ENCODE results near the gene MAZ.
A peak's percentile ranks its signal among the peaks of the same experiment; 100 is the strongest.

The MAZ gene

GRCh38 chr16:29815793-29816693, 9.7 kb downstream of the MAZ start, which contains the start of gene PAGR1:
Gene PAGR1, plus strand, starts transcription at chr16:29816152. Its CDS starts 374 bp downstream, at chr16:29816526.
- peaks cover 20% of the 10 kb centered on the region for H3K36me3 ChIP-seq (ENCODE audit: control insufficient read depth, insufficient read depth, low read length)
- peaks cover 23% of the 10 kb centered on the region for H3K4me1 ChIP-seq (ENCODE audit: control insufficient read depth, insufficient read depth, low read length)
- WGBS, 2 experiments: 0% methylated on average over 70 of the region's 70 CpGs
- no peaks in the 10 kb centered on the region for H3K27me3 ChIP-seq (ENCODE audit: control insufficient read depth, insufficient read depth, low read length, poor library complexity, severe bottlenecking)
- peak within 1 kb of the TSS; percentile 82 for H3K27ac ChIP-seq (ENCODE audit: insufficient read depth, low read depth, low read length, poor library complexity, severe bottlenecking)
- no peaks in the 10 kb centered on the region for H3K9me3 ChIP-seq (ENCODE audit: control insufficient read depth, low read length)
- peak within 1 kb of the TSS; percentile 90 for H3K4me3 ChIP-seq (ENCODE audit: insufficient read depth, low read depth, low read length)

- Histone ChIP-seq H3K4me1 (ENCODE audit: control insufficient read depth, insufficient read depth, low read length) (peaks cover 23% of the 10 kb centered on the region), H3K9me3 (ENCODE audit: control insufficient read depth, low read length) (no peaks in the 10 kb centered on the region), H3K4me3 (ENCODE audit: insufficient read depth, low read depth, low read length) (peak overlapping the region; percentile 90), H3K27me3 (ENCODE audit: control insufficient read depth, insufficient read depth, low read length, poor library complexity, severe bottlenecking) (no peaks in the 10 kb centered on the region), H3K36me3 (ENCODE audit: control insufficient read depth, insufficient read depth, low read length) (peaks cover 20% of the 10 kb centered on the region), H3K27ac (ENCODE audit: insufficient read depth, low read depth, low read length, poor library complexity, severe bottlenecking) (peak overlapping the region; percentile 44)
- 2 to 5% methylated on average over 37 of the region's 37 CpGs for WGBS, 2 experiments
Observed at GRCh38 chr16:29816694-29817441, 10.5 kb downstream of the MAZ start.

- no peaks in the 10 kb centered on the region for H3K27me3 ChIP-seq (ENCODE audit: control insufficient read depth, insufficient read depth, low read length, poor library complexity, severe bottlenecking)
- WGBS, 2 experiments: 94 to 95% methylated on average over 4 of the region's 4 CpGs
- no peak overlapping the region for H3K27ac ChIP-seq (ENCODE audit: insufficient read depth, low read depth, low read length, poor library complexity, severe bottlenecking)
- H3K36me3 ChIP-seq (ENCODE audit: control insufficient read depth, insufficient read depth, low read length): peaks cover 20% of the 10 kb centered on the region
- H3K4me3 ChIP-seq (ENCODE audit: insufficient read depth, low read depth, low read length): no peak overlapping the region
- no peaks in the 10 kb centered on the region for H3K9me3 ChIP-seq (ENCODE audit: control insufficient read depth, low read length)
- H3K4me1 ChIP-seq (ENCODE audit: control insufficient read depth, insufficient read depth, low read length): peaks cover 20% of the 10 kb centered on the region
Observed at GRCh38 chr16:29818082-29818481, 11.8 kb downstream of the MAZ start.

- Histone ChIP-seq H3K4me1 (ENCODE audit: control insufficient read depth, insufficient read depth, low read length) (peaks cover 9% of the 10 kb centered on the region), H3K4me3 (ENCODE audit: insufficient read depth, low read depth, low read length) (no peak overlapping the region)
Observed at GRCh38 chr16:29819506-29819905, 13.2 kb downstream of the MAZ start.

GRCh38 chr16:29820271-29820701, 14.0 kb downstream of the MAZ start, which contains the start of gene MVP:
Gene MVP, plus strand, starts transcription at chr16:29820462. Its CDS starts 10,088 bp downstream, at chr16:29830550.
- Histone ChIP-seq H3K27me3 (ENCODE audit: control insufficient read depth, insufficient read depth, low read length, poor library complexity, severe bottlenecking) (no peaks in the 10 kb centered on the region), H3K4me1 (ENCODE audit: control insufficient read depth, insufficient read depth, low read length) (peaks cover 13% of the 10 kb centered on the region), H3K4me3 (ENCODE audit: insufficient read depth, low read depth, low read length) (no peak within 1 kb of the TSS), H3K9me3 (ENCODE audit: control insufficient read depth, low read length) (no peaks in the 10 kb centered on the region), H3K27ac (ENCODE audit: insufficient read depth, low read depth, low read length, poor library complexity, severe bottlenecking) (no peak within 1 kb of the TSS), H3K36me3 (ENCODE audit: control insufficient read depth, insufficient read depth, low read length) (peaks cover 20% of the 10 kb centered on the region)
- 72 to 73% methylated on average over 4 of the region's 4 CpGs for WGBS, 2 experiments

More at GRCh38 chr16:29819506-29819905, 13.2 kb downstream of the MAZ start:
- H3K36me3 ChIP-seq (ENCODE audit: control insufficient read depth, insufficient read depth, low read length): peaks cover 20% of the 10 kb centered on the region
- 90 to 91% methylated on average over 15 of the region's 15 CpGs for WGBS, 2 experiments
- no peaks in the 10 kb centered on the region for H3K9me3 ChIP-seq (ENCODE audit: control insufficient read depth, low read length)
- no peaks in the 10 kb centered on the region for H3K27me3 ChIP-seq (ENCODE audit: control insufficient read depth, insufficient read depth, low read length, poor library complexity, severe bottlenecking)
- no peak overlapping the region for H3K27ac ChIP-seq (ENCODE audit: insufficient read depth, low read depth, low read length, poor library complexity, severe bottlenecking)

- peaks cover 20% of the 10 kb centered on the region for H3K36me3 ChIP-seq (ENCODE audit: control insufficient read depth, insufficient read depth, low read length)
- no peaks in the 10 kb centered on the region for H3K27me3 ChIP-seq (ENCODE audit: control insufficient read depth, insufficient read depth, low read length, poor library complexity, severe bottlenecking)
- no peak overlapping the region for H3K4me3 ChIP-seq (ENCODE audit: insufficient read depth, low read depth, low read length)
- H3K4me1 ChIP-seq (ENCODE audit: control insufficient read depth, insufficient read depth, low read length): peaks cover 17% of the 10 kb centered on the region
- no peak overlapping the region for H3K27ac ChIP-seq (ENCODE audit: insufficient read depth, low read depth, low read length, poor library complexity, severe bottlenecking)
- H3K9me3 ChIP-seq (ENCODE audit: control insufficient read depth, low read length): no peaks in the 10 kb centered on the region
- WGBS, 2 experiments: 93 to 94% methylated on average over 11 of the region's 11 CpGs
Observed at GRCh38 chr16:29820730-29821642, 14.7 kb downstream of the MAZ start.

GRCh38 chr16:29821643-29822115, 15.3 kb downstream of the MAZ start:
- H3K27ac ChIP-seq (ENCODE audit: insufficient read depth, low read depth, low read length, poor library complexity, severe bottlenecking): peak overlapping the region; percentile 6
- 92 to 93% methylated on average over 7 of the region's 7 CpGs for WGBS, 2 experiments
- peaks cover 17% of the 10 kb centered on the region for H3K4me1 ChIP-seq (ENCODE audit: control insufficient read depth, insufficient read depth, low read length)
- H3K27me3 ChIP-seq (ENCODE audit: control insufficient read depth, insufficient read depth, low read length, poor library complexity, severe bottlenecking): no peaks in the 10 kb centered on the region
- H3K9me3 ChIP-seq (ENCODE audit: control insufficient read depth, low read length): no peaks in the 10 kb centered on the region
- H3K4me3 ChIP-seq (ENCODE audit: insufficient read depth, low read depth, low read length): no peak overlapping the region
- peaks cover 20% of the 10 kb centered on the region for H3K36me3 ChIP-seq (ENCODE audit: control insufficient read depth, insufficient read depth, low read length)

GRCh38 chr16:29824589-29825144, 18.3 kb downstream of the MAZ start:
- Histone ChIP-seq H3K9me3 (ENCODE audit: control insufficient read depth, low read length) (no peaks in the 10 kb centered on the region), H3K4me1 (ENCODE audit: control insufficient read depth, insufficient read depth, low read length) (peaks cover 8% of the 10 kb centered on the region), H3K27me3 (ENCODE audit: control insufficient read depth, insufficient read depth, low read length, poor library complexity, severe bottlenecking) (no peaks in the 10 kb centered on the region), H3K27ac (ENCODE audit: insufficient read depth, low read depth, low read length, poor library complexity, severe bottlenecking) (no peak overlapping the region), H3K36me3 (ENCODE audit: control insufficient read depth, insufficient read depth, low read length) (peaks cover 5% of the 10 kb centered on the region), H3K4me3 (ENCODE audit: insufficient read depth, low read depth, low read length) (no peak overlapping the region)
- 94 to 95% methylated on average over 7 of the region's 7 CpGs for WGBS, 2 experiments
